Measurements from ENCODE around the gene DNAH11. TPM values are rescaled to one million over a fixed set of nuclear protein-coding genes. Genes with fewer than 3 reads are reported as not detected.
A peak's percentile ranks its signal among the peaks of the same experiment; 100 is the strongest.

The DNAH11 gene
- total RNA-seq, 3 donors from 2014 or later: 0.32 to 2.2 (median 0.33) TPM

GRCh38 chr7:21504021-21504420 lies 38.8 kb upstream of the DNAH11 start:
- H3K9me3 ChIP-seq: peaks cover 0 to 10% of the 10 kb centered on the region in 2 donors
- no peak overlapping the region for H3K4me3 ChIP-seq
- intact Hi-C loops (cut with DNase I; ENCODE audit: low total_unique reads): no loop called here
- no peaks in the 10 kb centered on the region for H3K36me3 ChIP-seq
- DNase-seq (ENCODE audit: low spot score in 2 of 2): no peak
- TF ChIP-seq POLR2AphosphoS5 (IDR thresholded peaks at IDR 0.05) (no peak), CTCF (IDR thresholded peaks at IDR 0.05) (no peak), POLR2A (IDR thresholded peaks at IDR 0.05) (no peak)
- no peaks in the 10 kb centered on the region for H3K4me1 ChIP-seq
- no peak overlapping the region for H3K27ac ChIP-seq
- no peaks in the 10 kb centered on the region for H3K27me3 ChIP-seq

DNA sequence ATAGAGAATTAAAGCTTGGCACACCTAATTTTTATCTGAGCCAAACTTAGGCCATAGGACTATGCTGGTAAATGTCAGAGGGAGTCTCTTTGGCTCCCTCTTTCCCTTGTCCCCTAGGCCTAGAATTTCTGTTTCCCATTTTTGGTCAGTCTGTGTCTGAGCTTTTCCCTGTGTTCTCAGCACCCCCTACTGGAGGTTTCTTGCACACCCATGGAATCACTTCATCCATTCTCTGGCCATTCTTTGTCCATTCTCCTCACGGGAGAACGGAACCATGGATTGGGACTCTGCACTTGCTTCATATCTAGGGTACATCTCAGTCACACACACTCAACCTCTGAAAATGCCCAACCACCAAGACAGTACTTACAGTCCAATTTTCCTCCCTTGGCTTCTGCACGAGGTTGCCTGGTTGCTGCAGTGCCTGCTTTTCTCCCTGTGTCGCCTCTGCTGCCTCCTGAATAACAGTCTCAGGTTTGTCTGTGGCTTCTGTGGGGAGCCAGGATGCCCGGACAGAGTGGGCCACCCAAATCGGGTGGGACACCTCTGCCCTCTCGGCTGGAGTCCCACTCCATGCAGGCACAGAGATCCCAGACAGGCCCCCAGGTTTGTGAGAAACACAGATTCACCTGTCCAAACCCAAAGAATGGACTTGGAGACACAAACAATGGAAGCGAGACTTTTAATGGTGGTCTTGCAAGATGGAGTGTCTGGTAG lies 35.1 kb upstream of the DNAH11 start:
- no peak overlapping the region for H3K4me3 ChIP-seq
- DNase-seq (ENCODE audit: low spot score in 2 of 2): no peak
- no peaks in the 10 kb centered on the region for H3K9me3 ChIP-seq
- no peak for TF ChIP-seq POLR2A (IDR thresholded peaks at IDR 0.05)
- TF ChIP-seq CTCF (IDR thresholded peaks at IDR 0.05): peak in 2 of 3 donors; percentile 29 to 43
- no peak overlapping the region for H3K27ac ChIP-seq
- no peaks in the 10 kb centered on the region for H3K27me3 ChIP-seq
- intact Hi-C loops (cut with DNase I; ENCODE audit: low total_unique reads): no loop called here
- H3K4me1 ChIP-seq: no peaks in the 10 kb centered on the region
- no peaks in the 10 kb centered on the region for H3K36me3 ChIP-seq

DNA sequence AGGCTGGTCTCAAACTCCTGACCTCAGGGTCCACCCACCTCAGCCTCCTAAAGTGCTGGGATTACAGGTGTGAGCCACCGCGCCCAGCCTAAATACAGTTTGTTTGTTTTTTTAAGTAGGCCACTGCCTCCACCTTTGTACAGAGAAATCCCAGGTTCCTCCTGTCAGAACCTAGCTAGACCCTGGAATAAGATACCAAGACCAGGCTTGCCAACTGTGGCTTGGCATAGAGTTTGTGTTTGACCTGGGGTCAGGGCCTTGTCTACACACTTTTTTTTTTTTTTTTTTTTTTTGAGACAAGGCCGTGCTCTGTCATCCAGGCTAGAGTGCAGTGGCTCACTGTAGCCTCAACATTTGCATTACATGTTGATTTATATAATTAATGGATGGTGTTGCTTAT lies 34.3 kb upstream of the DNAH11 start:
- Histone ChIP-seq H3K9me3 (no peaks in the 10 kb centered on the region), H3K4me3 (no peak overlapping the region), H3K27me3 (no peaks in the 10 kb centered on the region), H3K27ac (no peak overlapping the region), H3K36me3 (no peaks in the 10 kb centered on the region), H3K4me1 (no peaks in the 10 kb centered on the region)
- no peak for TF ChIP-seq POLR2A (IDR thresholded peaks at IDR 0.05)
- no peak for TF ChIP-seq POLR2AphosphoS5 (IDR thresholded peaks at IDR 0.05)
- intact Hi-C loops (cut with DNase I; ENCODE audit: low total_unique reads): no loop called here
- DNase-seq (ENCODE audit: low spot score in 2 of 2): no peak

- no peak overlapping the region for H3K4me3 ChIP-seq
- H3K4me1 ChIP-seq: no peaks in the 10 kb centered on the region
- DNase-seq (ENCODE audit: low spot score in 2 of 2): no peak
- no peaks in the 10 kb centered on the region for H3K27me3 ChIP-seq
- TF ChIP-seq POLR2AphosphoS5 (IDR thresholded peaks at IDR 0.05) (no peak), POLR2A (IDR thresholded peaks at IDR 0.05) (no peak), CTCF (IDR thresholded peaks at IDR 0.05) (no peak)
- intact Hi-C loops (cut with DNase I; ENCODE audit: low total_unique reads): no loop called here
- H3K36me3 ChIP-seq: no peaks in the 10 kb centered on the region
- H3K27ac ChIP-seq: no peak overlapping the region
- no peaks in the 10 kb centered on the region for H3K9me3 ChIP-seq
Measured at GRCh38 chr7:21514062-21514461, 28.8 kb upstream of the DNAH11 start.

DNA sequence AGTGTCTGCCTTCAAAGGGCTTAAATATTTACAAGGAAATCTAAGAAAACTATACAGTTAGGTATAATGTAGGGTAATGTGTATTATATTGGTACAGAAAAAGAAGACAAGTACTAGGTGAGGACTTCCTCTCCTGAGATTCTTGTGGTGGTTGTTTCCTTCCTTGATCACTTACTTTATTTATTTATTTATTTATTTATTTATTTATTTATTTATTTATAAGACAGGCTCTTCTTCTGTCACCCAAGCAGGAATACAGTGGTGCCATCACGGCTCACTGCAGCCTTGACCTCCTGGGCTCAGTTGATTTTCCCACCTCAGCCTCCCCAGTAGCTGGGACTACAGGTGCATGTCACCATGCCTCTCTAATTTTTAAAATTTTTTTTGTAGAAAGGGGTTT lies 18.2 kb upstream of the DNAH11 start:
- Histone ChIP-seq H3K27me3 (no peaks in the 10 kb centered on the region), H3K36me3 (no peaks in the 10 kb centered on the region), H3K4me1 (no peaks in the 10 kb centered on the region), H3K9me3 (peaks cover 0 to 4% of the 10 kb centered on the region in 2 donors), H3K4me3 (no peak overlapping the region), H3K27ac (no peak overlapping the region)
- intact Hi-C loops (cut with DNase I; ENCODE audit: low total_unique reads): no loop called here
- TF ChIP-seq CTCF (IDR thresholded peaks at IDR 0.05) (no peak), POLR2A (IDR thresholded peaks at IDR 0.05) (no peak), POLR2AphosphoS5 (IDR thresholded peaks at IDR 0.05) (no peak)
- DNase-seq (ENCODE audit: low spot score in 2 of 2): no peak
